ENCODE measurements around the gene FAM181A. TPM values are rescaled to one million over a fixed set of nuclear protein-coding genes. Genes with fewer than 3 reads are reported as not detected.

The FAM181A gene
- total and polyA plus RNA-seq, 9 donors: 0.37 to 4.9 (median 0.82) TPM; not detected in 4

DNA sequence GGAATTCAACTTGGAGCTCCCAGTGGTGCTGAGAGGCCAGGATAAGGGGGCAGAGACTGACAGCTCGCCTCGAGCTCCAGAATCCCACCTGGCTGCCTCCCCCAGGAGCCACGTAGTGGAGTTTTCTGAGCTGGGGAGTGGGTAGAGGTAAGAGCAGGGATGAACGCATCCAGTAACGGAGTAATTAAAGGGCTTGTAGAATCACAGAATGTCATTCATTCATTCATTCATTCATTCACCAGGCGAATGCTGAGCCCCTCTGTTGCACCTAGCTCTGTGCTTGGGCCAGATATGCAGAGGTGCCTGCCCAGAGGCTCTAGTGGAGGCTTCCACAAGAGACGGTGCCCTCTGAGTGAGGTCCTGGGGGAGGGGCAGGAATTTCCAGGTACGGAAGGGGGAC is 8.1 kb downstream of the FAM181A start:
- no peaks in the 10 kb centered on the region for H3K27me3 ChIP-seq
- H3K36me3 ChIP-seq: no peaks in the 10 kb centered on the region
- H3K27ac ChIP-seq: no peak overlapping the region
- H3K4me1 ChIP-seq (ENCODE audit: insufficient read depth): no peaks in the 10 kb centered on the region
- 62 to 64% (median 64%) methylated on average over 8 of the region's 8 CpGs for WGBS, 3 donors
- intact Hi-C loops (cut with DNase I): no loop called here
- peaks cover 0 to 4% of the 10 kb centered on the region in 2 donors for H3K9me3 ChIP-seq
- no peak overlapping the region for H3K4me3 ChIP-seq
- no peak for DNase-seq
- TF ChIP-seq CTCF (IDR thresholded peaks at IDR 0.05): no peak
- TF ChIP-seq POLR2A (IDR thresholded peaks at IDR 0.05): no peak
- TF ChIP-seq EP300 (IDR thresholded peaks at IDR 0.05): no peak

GRCh38 chr14:93936245-93936644 is 9.1 kb downstream of the FAM181A start:
- H3K36me3 ChIP-seq: no peaks in the 10 kb centered on the region
- no peak overlapping the region for H3K4me3 ChIP-seq

GRCh38 chr14:93936926-93937325 is 9.8 kb downstream of the FAM181A start:
- H3K4me3 ChIP-seq: no peak overlapping the region
- H3K36me3 ChIP-seq: no peaks in the 10 kb centered on the region
- H3K27ac ChIP-seq: no peak overlapping the region
- H3K27me3 ChIP-seq: no peaks in the 10 kb centered on the region
- no peak for TF ChIP-seq EP300 (IDR thresholded peaks at IDR 0.05)
- TF ChIP-seq POLR2A (IDR thresholded peaks at IDR 0.05): no peak
- TF ChIP-seq CTCF (IDR thresholded peaks at IDR 0.05): no peak
- WGBS, 3 donors: 82 to 89% (median 88%) methylated on average over 6 of the region's 6 CpGs
- intact Hi-C loops (cut with DNase I): no loop called here
- peaks cover 0 to 4% of the 10 kb centered on the region in 2 donors for H3K9me3 ChIP-seq
- DNase-seq: no peak
- no peaks in the 10 kb centered on the region for H3K4me1 ChIP-seq (ENCODE audit: insufficient read depth)

More at GRCh38 chr14:93936245-93936644, 9.1 kb downstream of the FAM181A start:
- H3K27me3 ChIP-seq: no peaks in the 10 kb centered on the region
- 32 to 37% (median 33%) methylated on average over 5 of the region's 5 CpGs for WGBS, 3 donors
- no peaks in the 10 kb centered on the region for H3K4me1 ChIP-seq (ENCODE audit: insufficient read depth)
- intact Hi-C loops (cut with DNase I): no loop called here
- TF ChIP-seq POLR2A (IDR thresholded peaks at IDR 0.05): no peak
- no peak for TF ChIP-seq CTCF (IDR thresholded peaks at IDR 0.05)
- no peak for TF ChIP-seq EP300 (IDR thresholded peaks at IDR 0.05)
- H3K27ac ChIP-seq: no peak overlapping the region
- peaks cover 0 to 4% of the 10 kb centered on the region in 2 donors for H3K9me3 ChIP-seq
- DNase-seq: no peak

- Histone ChIP-seq H3K4me3 (no peak overlapping the region), H3K9me3 (peaks cover 0 to 4% of the 10 kb centered on the region in 2 donors), H3K36me3 (no peaks in the 10 kb centered on the region), H3K27me3 (no peaks in the 10 kb centered on the region), H3K4me1 (ENCODE audit: insufficient read depth) (no peaks in the 10 kb centered on the region), H3K27ac (no peak overlapping the region)
- TF ChIP-seq CTCF (IDR thresholded peaks at IDR 0.05): no peak
- TF ChIP-seq POLR2A (IDR thresholded peaks at IDR 0.05): no peak
- TF ChIP-seq EP300 (IDR thresholded peaks at IDR 0.05): no peak
- 80 to 85% (median 83%) methylated on average over 13 of the region's 13 CpGs for WGBS, 3 donors
- intact Hi-C loops (cut with DNase I): no loop called here
- DNase-seq: no peak
These were observed 10.4 kb downstream of the FAM181A start for GRCh38 chr14:93937519-93937918.
